GM19193 (cell line): ENCODE data around the gene TDRD3.

Experiments
- POLR2A ChIP-seq: IDR thresholded peaks from 4 replicates; pipeline ENCODE4 v1.6.1; 2011; ENCODE audit not compliant: insufficient read depth, insufficient read length; ENCODE audit errors: extremely low read depth

Gene TDRD3

DNA sequence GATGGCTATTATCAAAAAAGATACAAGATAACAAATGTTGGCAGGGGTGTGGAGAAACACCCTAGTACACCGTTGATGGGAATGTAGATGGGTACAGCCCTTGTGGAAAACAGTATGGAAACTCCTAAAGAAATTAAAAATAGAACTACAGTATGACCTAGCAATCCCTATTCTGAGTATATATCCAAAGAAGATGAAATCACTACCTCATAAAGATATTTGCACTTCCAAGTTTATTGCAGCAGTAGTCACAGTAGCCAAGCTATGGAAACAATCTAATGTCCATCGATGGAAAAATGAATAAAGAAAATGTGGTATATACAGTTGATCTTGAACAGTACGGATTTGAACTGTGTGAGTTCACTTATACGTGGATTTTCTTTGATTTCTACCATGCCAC lies 28.3 kb downstream of the TDRD3 start:
- no peak for TF ChIP-seq POLR2A

DNA sequence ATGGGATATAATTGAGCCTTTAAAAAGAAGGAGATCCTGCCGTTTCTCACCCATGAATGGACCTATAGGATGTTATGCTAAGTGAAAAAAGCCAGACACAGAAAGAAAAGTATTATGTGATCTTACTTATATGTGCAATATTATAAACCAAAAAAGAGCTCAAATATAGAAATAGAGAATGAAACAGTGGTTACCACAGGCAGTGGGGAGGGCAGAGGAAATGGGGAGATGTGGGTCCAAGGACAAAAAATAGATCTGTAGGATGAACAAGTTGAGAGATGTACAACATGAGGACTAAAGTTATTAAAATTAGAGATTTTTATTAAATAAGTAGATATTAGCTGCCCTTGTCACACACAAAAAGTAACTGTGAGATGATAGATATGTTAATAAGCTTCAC lies 29.1 kb downstream of the TDRD3 start:
- no peak for TF ChIP-seq POLR2A

DNA sequence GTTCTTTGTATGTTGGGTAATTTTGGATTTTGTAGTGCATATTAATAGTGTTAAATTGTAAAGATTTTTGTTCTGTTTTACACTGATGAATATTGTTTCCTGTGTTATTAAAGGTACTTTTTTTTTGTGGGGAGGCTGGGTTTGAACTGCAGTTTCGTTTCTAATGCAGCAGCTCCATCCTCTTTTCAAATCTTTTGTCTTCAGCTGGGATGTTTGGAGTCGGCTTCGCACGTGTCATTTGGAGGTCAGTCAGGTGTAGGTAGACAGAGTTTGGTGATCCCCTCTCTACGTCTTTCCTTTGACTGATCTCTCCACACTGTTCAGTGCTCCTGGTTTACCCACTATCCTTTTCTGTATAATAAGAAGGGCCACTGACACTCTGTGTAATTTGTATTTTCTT lies 30.3 kb downstream of the TDRD3 start:
- no peak for TF ChIP-seq POLR2A

DNA sequence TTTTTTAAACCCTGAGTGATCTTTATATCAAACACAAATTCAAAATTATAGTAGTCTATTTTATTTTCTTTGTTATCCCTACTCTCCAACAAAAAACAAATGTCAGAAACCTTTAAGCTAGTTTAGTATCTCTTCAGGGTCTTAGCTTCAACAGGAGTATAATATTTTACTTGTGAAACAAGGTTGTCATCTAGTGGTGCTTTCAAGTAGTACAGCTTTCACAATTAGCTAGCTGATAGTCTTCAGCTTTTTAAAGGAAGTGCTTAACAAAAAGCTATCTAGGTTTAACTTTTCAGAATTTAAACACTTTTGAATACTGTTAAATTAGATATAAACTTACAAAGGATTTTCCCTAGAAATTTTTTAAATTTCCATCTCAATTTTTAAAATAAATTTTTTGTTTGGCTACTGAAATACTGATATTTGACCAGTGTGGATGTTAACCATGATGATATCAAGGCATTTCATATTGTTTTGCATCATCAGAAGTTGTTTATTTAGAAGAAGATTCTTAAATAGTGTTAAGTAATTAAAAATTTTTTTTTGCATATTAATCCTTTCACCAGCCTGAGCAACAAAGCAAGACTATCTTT lies 34.2 kb downstream of the TDRD3 start:
- TF ChIP-seq POLR2A, result no peak

DNA sequence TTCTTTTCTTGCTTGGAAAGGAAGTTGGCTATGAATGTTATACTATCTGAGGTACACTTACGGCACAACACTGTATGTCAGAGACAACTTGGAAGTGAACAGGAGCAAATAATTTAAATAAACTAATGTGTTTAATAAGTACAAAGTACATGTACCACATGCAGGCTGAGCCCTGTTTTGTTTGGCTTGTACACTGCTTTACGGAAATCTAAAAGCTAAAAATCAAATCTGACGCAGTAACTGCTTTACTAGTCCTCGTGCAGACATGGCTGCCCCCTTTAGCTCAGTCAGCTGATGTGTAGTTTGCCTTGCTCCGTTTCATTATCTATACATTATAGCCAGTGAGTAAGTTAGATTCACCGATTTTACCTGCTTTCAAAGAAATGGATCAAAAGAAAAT lies 36.5 kb downstream of the TDRD3 start:
- no peak for TF ChIP-seq POLR2A

DNA sequence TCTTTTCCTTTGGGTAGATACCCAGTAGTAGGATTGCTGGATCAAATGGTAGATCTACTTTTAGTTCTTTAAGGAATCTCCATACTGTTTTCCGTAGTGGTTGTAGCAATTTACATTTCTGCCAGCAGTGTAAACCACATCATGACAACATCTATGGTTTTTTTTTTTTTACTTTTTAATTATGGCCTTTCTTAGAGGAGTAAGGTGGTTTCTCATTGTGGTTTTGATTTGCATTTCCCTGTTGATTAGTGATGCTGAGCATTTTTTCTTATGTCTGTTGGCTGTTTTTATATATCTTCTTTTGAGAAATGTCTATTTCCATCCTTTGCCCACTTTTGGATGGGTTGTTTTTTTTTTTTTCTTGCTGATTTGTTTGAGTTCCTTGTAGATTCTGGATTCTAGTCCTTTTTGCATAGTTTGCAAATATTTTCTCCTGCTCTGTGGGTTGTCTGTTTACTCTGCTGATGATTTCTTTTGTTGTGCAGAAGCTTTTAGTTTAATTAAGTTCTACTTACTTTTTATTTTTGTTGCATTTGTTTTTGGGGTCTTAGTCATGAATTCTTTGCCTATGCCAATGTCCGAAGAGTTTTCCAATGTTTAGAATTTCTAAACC lies 38.8 kb downstream of the TDRD3 start:
- no peak for TF ChIP-seq POLR2A

DNA sequence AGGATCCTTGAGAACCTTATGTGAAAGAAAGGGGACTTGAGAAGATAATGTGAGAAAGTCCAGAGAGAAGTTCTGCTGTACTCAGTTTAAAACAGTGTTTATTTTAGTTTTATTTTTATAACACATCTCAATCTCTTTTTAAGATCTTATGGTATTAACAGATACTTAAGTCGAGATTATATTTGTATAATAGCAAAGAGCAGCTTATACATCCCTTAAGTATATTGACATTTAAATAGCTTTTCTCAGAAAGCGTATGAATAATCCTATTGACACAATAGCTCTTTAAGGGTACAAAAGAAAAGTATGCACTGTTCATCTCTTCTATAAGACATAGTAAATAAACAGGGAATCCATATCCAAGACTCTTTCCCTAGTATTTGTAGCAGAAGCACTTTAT lies 42.2 kb downstream of the TDRD3 start:
- no peak for TF ChIP-seq POLR2A

DNA sequence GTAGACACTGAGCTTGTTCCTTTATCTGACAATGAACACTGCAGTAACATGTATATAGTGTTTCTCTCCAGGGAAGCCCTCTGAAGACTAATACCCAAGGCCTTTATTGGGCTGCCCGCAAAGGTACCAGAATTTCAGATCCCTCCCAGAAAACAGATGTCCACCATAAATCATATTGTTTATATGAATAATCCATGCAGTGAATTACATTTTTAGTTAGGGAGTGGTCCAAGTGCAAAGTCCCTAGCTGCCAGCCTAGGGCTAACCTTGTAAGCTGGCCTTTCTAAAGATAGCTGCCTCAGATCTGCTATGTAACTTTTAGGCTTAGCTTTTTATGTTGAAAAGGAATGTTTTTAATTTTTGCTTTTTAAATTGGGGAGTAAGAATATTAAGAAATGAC lies 44.7 kb downstream of the TDRD3 start:
- no peak for TF ChIP-seq POLR2A

DNA sequence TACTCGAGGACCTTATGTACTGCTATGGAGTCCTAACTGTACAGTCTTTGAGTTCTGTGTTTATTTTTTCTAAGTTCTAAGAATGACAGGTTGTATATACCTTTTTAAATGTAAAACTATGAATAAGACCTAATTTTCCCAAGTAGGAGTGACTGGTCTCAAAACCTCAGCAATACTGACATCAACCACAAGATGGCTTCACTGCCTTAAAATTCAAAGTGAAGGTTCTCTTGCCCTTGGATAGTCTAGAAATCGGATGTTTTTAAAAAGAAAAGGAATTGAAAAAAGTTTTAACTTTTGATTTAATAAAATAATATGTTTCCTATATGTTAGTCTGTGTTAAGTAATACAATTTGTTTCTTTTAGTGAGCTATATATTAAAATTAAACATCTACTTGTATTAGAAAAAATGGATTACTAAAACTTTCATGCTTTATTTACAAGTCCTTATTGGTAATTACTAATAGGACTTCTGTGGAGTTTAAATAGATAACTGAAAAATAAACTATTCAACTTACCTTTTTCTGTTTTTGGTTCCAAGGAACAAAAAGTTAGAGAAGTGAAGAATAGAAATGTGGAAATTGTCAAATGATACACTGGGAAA lies 52.0 kb downstream of the TDRD3 start:
- TF ChIP-seq POLR2A, result no peak

DNA sequence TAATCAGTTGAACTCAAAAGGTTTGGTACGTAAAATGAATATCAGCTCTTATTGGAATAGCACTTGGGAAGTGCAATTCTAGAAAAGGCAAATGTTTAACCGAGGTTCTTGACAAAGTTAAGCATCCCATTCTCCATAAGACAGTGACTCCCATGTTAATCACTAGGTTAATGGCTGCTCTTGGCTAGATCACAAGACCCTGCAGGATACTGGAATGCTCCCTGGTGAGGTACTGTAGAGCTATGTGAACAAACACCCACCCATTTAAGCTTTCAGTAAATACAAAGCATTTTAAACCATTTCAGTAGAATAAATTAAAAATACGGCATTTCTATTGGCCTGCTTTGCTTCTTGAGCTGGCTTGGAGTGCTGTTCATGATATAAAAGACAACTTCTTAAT lies 56.5 kb downstream of the TDRD3 start:
- TF ChIP-seq POLR2A, result no peak

DNA sequence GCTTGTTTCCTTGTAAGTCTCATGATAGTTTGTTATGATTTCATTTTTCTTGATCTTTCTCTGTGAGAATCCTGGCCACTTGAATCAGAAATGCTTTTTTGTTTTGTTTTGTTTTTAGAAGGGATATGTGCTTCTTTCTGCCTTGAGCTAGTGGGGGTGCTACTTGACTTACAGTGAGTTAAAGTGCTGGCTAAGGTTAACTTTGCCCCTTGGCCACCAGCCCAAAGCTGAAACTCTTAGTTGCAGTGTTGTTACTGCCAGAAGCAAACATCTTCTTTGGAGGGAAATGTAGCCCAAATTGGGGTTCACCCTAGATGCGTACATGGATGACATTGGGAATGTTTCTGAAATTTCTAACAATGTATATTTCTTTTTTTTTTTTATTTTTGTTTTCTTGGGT lies 57.4 kb downstream of the TDRD3 start:
- no peak for TF ChIP-seq POLR2A

DNA sequence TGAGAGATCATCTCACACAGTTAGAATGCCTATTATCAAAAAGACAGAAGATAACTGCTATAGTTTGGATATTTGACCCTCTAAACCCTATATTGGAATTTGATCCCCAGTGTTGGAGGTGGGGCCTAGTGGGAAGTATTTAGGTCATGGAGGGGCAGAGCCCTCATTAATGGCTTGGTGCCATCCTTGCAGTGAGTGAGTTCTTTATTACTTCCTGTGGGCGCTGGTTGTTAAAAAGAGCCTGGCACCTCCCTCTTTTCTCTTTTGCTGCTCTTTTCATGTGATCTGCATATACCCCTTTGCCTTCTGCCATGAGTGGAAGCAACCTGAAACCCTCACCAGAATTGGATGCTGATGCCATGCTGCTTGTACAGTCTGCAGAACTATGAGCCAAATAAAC lies 66.8 kb downstream of the TDRD3 start:
- TF ChIP-seq POLR2A, result no peak

DNA sequence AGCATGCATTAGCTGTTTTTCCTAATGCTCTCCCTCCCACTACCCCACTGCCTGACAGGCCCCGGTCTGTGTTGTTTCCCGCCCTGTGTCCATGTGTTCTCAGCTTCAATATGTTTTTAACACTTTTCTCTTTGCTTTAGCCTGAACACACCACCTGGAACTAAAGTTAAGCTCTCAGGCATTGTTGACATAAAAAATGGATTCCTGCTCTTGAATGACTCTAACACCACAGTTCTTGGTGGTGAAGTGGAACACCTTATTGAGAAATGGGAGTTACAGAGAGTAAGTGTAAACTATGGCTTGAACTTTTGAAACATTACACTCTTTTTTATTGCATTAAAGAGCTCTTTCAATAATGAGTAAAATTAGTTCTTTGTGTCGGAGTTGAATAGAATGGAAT lies 70.1 kb downstream of the TDRD3 start:
- TF ChIP-seq POLR2A, result no peak

DNA sequence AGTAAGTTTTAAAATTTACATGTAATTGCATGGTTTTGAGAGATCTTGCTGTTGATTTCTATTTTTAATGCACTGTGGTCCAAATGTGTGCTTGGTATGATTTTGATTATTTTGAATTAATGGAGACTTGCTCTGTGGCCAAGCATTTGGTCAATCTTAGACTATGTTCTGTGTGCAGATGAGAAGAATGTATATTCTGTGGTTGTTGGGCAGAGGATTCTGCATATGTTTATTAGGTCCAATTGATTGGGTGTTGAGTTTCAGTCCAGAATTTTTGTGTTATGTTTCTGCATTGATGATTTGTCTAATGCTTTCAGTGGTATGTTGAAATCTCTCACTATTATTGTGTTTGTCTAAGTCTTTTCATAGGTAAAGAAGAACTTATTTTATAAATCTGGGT lies 82.3 kb downstream of the TDRD3 start:
- TF ChIP-seq POLR2A, result no peak

DNA sequence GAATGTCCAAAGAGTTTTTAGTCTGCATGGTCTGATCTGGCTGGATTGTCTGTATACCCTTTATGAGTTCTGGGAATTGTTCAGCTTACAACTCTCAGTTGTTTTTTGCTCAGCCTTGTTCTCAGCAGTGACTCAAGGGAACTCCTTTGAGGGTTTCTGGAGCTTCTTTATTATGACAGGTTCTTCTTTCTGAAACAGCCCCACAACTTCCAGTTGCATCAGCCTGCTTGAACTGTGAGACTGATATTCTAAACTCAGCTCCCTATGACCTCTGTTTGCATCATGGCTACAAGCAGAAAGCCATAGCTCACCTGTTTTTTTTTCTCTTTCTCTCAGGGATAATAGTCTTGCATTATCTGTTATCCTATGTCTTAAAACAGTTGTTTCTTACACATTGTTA lies 85.0 kb downstream of the TDRD3 start:
- no peak for TF ChIP-seq POLR2A

DNA sequence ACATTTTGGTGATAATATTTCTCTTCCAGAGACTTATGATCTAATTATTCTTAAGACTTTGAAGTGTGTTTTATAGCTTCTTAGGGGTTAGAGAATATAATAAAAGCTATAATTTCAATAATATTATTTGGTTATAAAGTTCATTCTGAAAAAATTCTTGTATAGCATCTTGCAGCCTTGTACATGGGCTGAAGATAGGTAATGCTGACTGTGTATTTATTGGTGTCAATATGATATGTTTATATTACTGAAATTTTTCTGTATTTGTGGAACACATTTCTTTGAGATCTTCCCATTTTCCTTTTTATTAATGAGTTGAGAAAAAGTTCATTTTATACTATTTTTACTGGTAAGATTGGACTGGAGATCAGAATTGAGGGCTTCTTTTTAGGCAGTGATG lies 87.8 kb downstream of the TDRD3 start:
- no peak for TF ChIP-seq POLR2A
